IMR-90 (cell line): ENCODE results near the gene RUNDC1. TPM values are rescaled to one million over a fixed set of nuclear protein-coding genes. Genes with fewer than 3 reads are reported as not detected.
A peak's percentile ranks its signal among the peaks of the same experiment; 100 is the strongest.

ENCODE experiments used
- ATAC-seq: fragments of 200-7000 bp; cut with Tn5 transposase; 2 replicates; pipeline ENCODE4 v1.9.1; 2020; ENCODE audit warnings: low read depth, mild to moderate bottlenecking, moderate library complexity
- BruUV-seq: library from RNA; stranded (reverse); fragments of 400-500 nt; replicated peaks from 2 replicates; lab custom pipeline; 2021; lab: Mats Ljungman, UMichigan
- CTCF ChIA-PET: fragments of 300-600 bp; formaldehyde crosslinking; extraction: SDS; loops from one replicate; lab custom pipeline; 2021; ENCODE audit warnings: antibody characterized with exemption; lab: Yijun Ruan, JAX
- POLR2A ChIA-PET: fragments of 300-600 bp; sonication (Branson Sonifier 250); formaldehyde crosslinking; loops from one replicate; lab custom pipeline; 2022; ENCODE audit warnings: antibody characterized with exemption; ENCODE audit not compliant: unreplicated experiment; lab: Charles Lee
- DNase-seq: peaks from one replicate; pipeline ENCODE4 v3.0.0; 2013
- H2AFZ ChIP-seq: replicated peaks from 2 replicates; pipeline ENCODE3; 2013; ENCODE audit warnings: low read length, mild to moderate bottlenecking; ENCODE audit not compliant: poor library complexity
- H2AK5ac ChIP-seq: 2 replicates; pipeline ENCODE4 v1.6.1; 2013; ENCODE audit warnings: low read depth, low read length, inconsistent platforms
- H2AK9ac ChIP-seq: replicated peaks from 2 replicates; pipeline ENCODE3; 2013; ENCODE audit warnings: mild to moderate bottlenecking, low read depth, low read length, moderate library complexity; ENCODE audit not compliant: poor library complexity
- H2BK120ac ChIP-seq: 2 replicates; pipeline ENCODE4 v1.6.1; 2013; ENCODE audit warnings: low read depth, low read length, inconsistent platforms
- H2BK15ac ChIP-seq: 3 replicates; pipeline ENCODE4 v1.6.1; 2013; ENCODE audit warnings: low read depth, low read length, inconsistent platforms
- H2BK20ac ChIP-seq: 2 replicates; pipeline ENCODE4 v1.6.1; 2013; ENCODE audit warnings: low read depth, mild to moderate bottlenecking, inconsistent platforms, low read length, moderate library complexity
- H2BK5ac ChIP-seq: 2 replicates; pipeline ENCODE4 v1.6.1; 2013; ENCODE audit warnings: mild to moderate bottlenecking, low read depth, low read length, inconsistent platforms; ENCODE audit not compliant: poor library complexity, severe bottlenecking
- H3K14ac ChIP-seq: replicated peaks from 2 replicates; pipeline ENCODE4 v1.6.1; 2013; ENCODE audit warnings: low read depth, low read length, inconsistent platforms
- H3K18ac ChIP-seq: 2 replicates; pipeline ENCODE4 v1.6.1; 2013; ENCODE audit warnings: low read depth, low read length, control low read depth
- H3K23ac ChIP-seq: 2 replicates; pipeline ENCODE4 v1.6.1; 2013; ENCODE audit warnings: low read depth, low read length, inconsistent platforms
- H3K27ac ChIP-seq: 2 replicates; pipeline ENCODE4 v1.5.1; 2013; ENCODE audit warnings: mild to moderate bottlenecking, control low read depth, low read length; ENCODE audit not compliant: insufficient read depth
- H3K27me3 ChIP-seq: 2 replicates; pipeline ENCODE4 v1.6.1; 2013; ENCODE audit warnings: low read length; ENCODE audit not compliant: control insufficient read depth, insufficient read depth
- H3K36me3 ChIP-seq: 2 replicates; pipeline ENCODE4 v1.6.1; 2013; ENCODE audit warnings: low read length, mixed read lengths; ENCODE audit not compliant: control insufficient read depth, insufficient read depth
- H3K4ac ChIP-seq: 2 replicates; pipeline ENCODE4 v1.6.1; 2013; ENCODE audit warnings: low read depth, low read length, inconsistent platforms
- H3K4me1 ChIP-seq: 2 replicates; pipeline ENCODE4 v1.6.1; 2013; ENCODE audit warnings: low read length, mixed read lengths; ENCODE audit not compliant: control insufficient read depth, insufficient read depth
- H3K4me2 ChIP-seq: 2 replicates; pipeline ENCODE4 v1.6.1; 2013; ENCODE audit warnings: low read depth, mild to moderate bottlenecking, control low read depth, low read length, moderate library complexity
- H3K4me3 ChIP-seq: 2 replicates; pipeline ENCODE4 v1.5.1; 2013; ENCODE audit warnings: low read depth, mild to moderate bottlenecking, control low read depth, low read length, moderate library complexity; ENCODE audit not compliant: insufficient read depth
- H3K56ac ChIP-seq: 2 replicates; pipeline ENCODE4 v1.6.1; 2013; ENCODE audit warnings: low read length, inconsistent platforms; ENCODE audit not compliant: insufficient read depth; ENCODE audit errors: extremely low read depth
- H3K79me1 ChIP-seq, 2 experiments: 2 replicates each; pipeline ENCODE4 v1.6.1; 2013; ENCODE audit warnings: low read length in 2 of 2, inconsistent platforms in 1 of 2, low read depth in 1 of 2
- H3K9ac ChIP-seq: 2 replicates; pipeline ENCODE4 v1.6.1; 2013; ENCODE audit warnings: low read depth, low read length, control low read depth
- H3K9me1 ChIP-seq: 2 replicates; pipeline ENCODE4 v1.6.1; 2013; ENCODE audit warnings: low read length, inconsistent platforms; ENCODE audit not compliant: insufficient read depth
- H3K9me3 ChIP-seq: 2 replicates; pipeline ENCODE4 v1.6.1; 2013; ENCODE audit warnings: low read length; ENCODE audit not compliant: control insufficient read depth, insufficient read depth
- H4K20me1 ChIP-seq: 2 replicates; pipeline ENCODE4 v1.6.1; 2013; ENCODE audit warnings: low read length, inconsistent platforms; ENCODE audit not compliant: insufficient read depth
- H4K5ac ChIP-seq: 2 replicates; pipeline ENCODE4 v1.6.1; 2013; ENCODE audit warnings: mild to moderate bottlenecking, low read depth, low read length, control low read depth
- H4K8ac ChIP-seq, 2 experiments: 2 replicates each; pipeline ENCODE4 v1.6.1; 2013; ENCODE audit warnings: low read depth in 2 of 2, low read length in 2 of 2, control low read depth in 1 of 2, inconsistent platforms in 1 of 2
- H4K91ac ChIP-seq: 2 replicates; pipeline ENCODE4 v1.6.1; 2013; ENCODE audit warnings: low read depth, low read length, inconsistent platforms; ENCODE audit not compliant: insufficient read depth
- CEBPB ChIP-seq: IDR thresholded peaks from 2 replicates; pipeline ENCODE4 v1.6.1; 2012; ENCODE audit warnings: low read depth, low read length, improper control_type of control experiment
- CTCF ChIP-seq: conservative IDR thresholded peaks from 2 replicates; pipeline ENCODE4 v1.5.1; 2012; ENCODE audit warnings: mild to moderate bottlenecking, low read depth, low read length, improper control_type of control experiment
- FOS ChIP-seq: fragments of 150-350 bp; IDR thresholded peaks from 2 replicates; pipeline ENCODE4 v1.6.1; 2016; ENCODE audit warnings: low read depth, low read length
- MAFK ChIP-seq: IDR thresholded peaks from 2 replicates; pipeline ENCODE4 v1.6.1; 2012; ENCODE audit warnings: low read depth, low read length, improper control_type of control experiment
- POLR2A ChIP-seq: IDR thresholded peaks from 2 replicates; pipeline ENCODE4 v1.6.1; 2012; ENCODE audit warnings: mild to moderate bottlenecking, low read depth, low read length
- RAD21 ChIP-seq: IDR thresholded peaks from 2 replicates; pipeline ENCODE4 v1.6.1; 2012; ENCODE audit warnings: low read length, improper control_type of control experiment
- RFX5 ChIP-seq: IDR thresholded peaks from 2 replicates; pipeline ENCODE4 v1.8.0; 2012; ENCODE audit warnings: low read depth, mild to moderate bottlenecking, low read length, moderate library complexity
- USF2 ChIP-seq: fragments of 150-350 bp; IDR thresholded peaks from 2 replicates; pipeline ENCODE4 v1.6.1; 2017; ENCODE audit warnings: mild to moderate bottlenecking, antibody characterized with exemption, low read length, low read depth
- WGBS, 2 experiments: methylation state at CpG; one replicate each; pipeline versions ENCODE4 v1.1.5 to v1.1.7; 2013; ENCODE audit warnings: missing lambda C conversion rate in 2 of 2; ENCODE audit not compliant: insufficient read length in 1 of 2; ENCODE audit errors: extremely low coverage in 2 of 2; 5-methylcytosine and 5-hydroxymethylcytosine counted together
- dilution Hi-C: fragments of 300-500 bp; cut with HindIII; formaldehyde crosslinking; loops from one replicate; pipeline ENCODE4 v1.14.3; 2018; ENCODE audit warnings: low sequenced_read_pairs; ENCODE audit not compliant: unreplicated experiment
- in situ Hi-C: fragments of 300-500 bp; cut with MboI; formaldehyde crosslinking; loops from 3 replicates; pipeline ENCODE4 v1.14.3; 2019; ENCODE audit warnings: low sequenced_read_pairs, inconsistent platforms, mixed read lengths
- intact Hi-C: fragments of 100-400 bp; cut with micrococcal nuclease; formaldehyde crosslinking; loops from 2 replicates; pipeline ENCODE4 v1.10.0; 2022
- polyA plus RNA-seq, 3 experiments: library from polyadenylated mRNA; depleted of rRNA; stranded (reverse); fragments of >200 nt; gene quantifications; 2 replicates each; pipeline ENCODE4 v1.2.3, GENCODE V29; 2012; ENCODE audit warnings: low replicate concordance in 1 of 3
- total RNA-seq: library from RNA; depleted of rRNA; stranded (reverse); fragments of >200 nt; gene quantifications from 2 replicates; pipeline ENCODE4 v1.2.3, GENCODE V29; 2012

RUNDC1 gene
- total and polyA plus RNA-seq, 2 of the 4 experiments (the other 2 are of a cell fraction), result 7.0 to 7.9 TPM

GRCh38 chr17:43003542-43004172 is 23.3 kb downstream of the RUNDC1 start:
- H2BK15ac ChIP-seq, result no peak overlapping the region
- no TSS peak for BruUV-seq
- intact Hi-C loops, result no loop called here
- H3K4me3 ChIP-seq, result no peak overlapping the region
- H3K27me3 ChIP-seq, result no peaks in the 10 kb centered on the region
- dilution Hi-C loops, result no loop called here
- DNase-seq (peak; percentile 50), ATAC-seq (no peak)
- H3K4me1 ChIP-seq, result peaks cover 4% of the 10 kb centered on the region
- ChIA-PET CTCF (no interaction called here), POLR2A (no interaction called here)
- H3K79me1 ChIP-seq, result peaks cover 12 to 62% of the 10 kb centered on the region in 2 experiments; a peak in 3 of 4 replicates
- no peaks in the 10 kb centered on the region for H3K9me3 ChIP-seq
- H3K18ac ChIP-seq, result no peak overlapping the region
- H3K56ac ChIP-seq, result no peak overlapping the region
- no peak overlapping the region for H3K27ac ChIP-seq
- peaks cover 37% of the 10 kb centered on the region for H3K36me3 ChIP-seq
- in situ Hi-C loops, result no loop called here
- no peak overlapping the region for H4K91ac ChIP-seq
- H2AK9ac ChIP-seq, result no peak overlapping the region
- no peaks in the 10 kb centered on the region for H3K9me1 ChIP-seq
- H3K4ac ChIP-seq, result no peak overlapping the region
- no peak overlapping the region for H2BK120ac ChIP-seq
- H2AFZ ChIP-seq, result no peak overlapping the region
- no peak overlapping the region for H3K14ac ChIP-seq
- H3K4me2 ChIP-seq, result no peak overlapping the region
- H2AK5ac ChIP-seq, result no peak overlapping the region
- no peak overlapping the region for H2BK20ac ChIP-seq
- H2BK5ac ChIP-seq, result no peak overlapping the region
- peaks cover 32% of the 10 kb centered on the region for H4K20me1 ChIP-seq
- H3K9ac ChIP-seq, result no peak overlapping the region
- no peak for TF ChIP-seq CTCF
- no peak for TF ChIP-seq RAD21
- no peak for TF ChIP-seq POLR2A
- no peak for TF ChIP-seq FOS
- no peak for TF ChIP-seq USF2
- no peak for TF ChIP-seq MAFK
- no peak for TF ChIP-seq CEBPB
- TF ChIP-seq RFX5, result no peak
- 86% methylated on average over 1 of the region's 5 CpGs; no CpG with 5 or more reads in 1 of the 2 experiments for WGBS, 2 experiments
- H4K8ac ChIP-seq, result no peak overlapping the region
- H4K5ac ChIP-seq, result no peak overlapping the region
- no peak overlapping the region for H3K23ac ChIP-seq
